ENCODE results near the gene LRRFIP2. TPM values are rescaled to one million over a fixed set of nuclear protein-coding genes. Genes with fewer than 3 reads are reported as not detected.
A peak's percentile ranks its signal among the peaks of the same experiment; 100 is the strongest.

The LRRFIP2 gene
- total RNA-seq, 4 donors from 2014 or later: 67.1 to 102 (median 83.1) TPM

DNA sequence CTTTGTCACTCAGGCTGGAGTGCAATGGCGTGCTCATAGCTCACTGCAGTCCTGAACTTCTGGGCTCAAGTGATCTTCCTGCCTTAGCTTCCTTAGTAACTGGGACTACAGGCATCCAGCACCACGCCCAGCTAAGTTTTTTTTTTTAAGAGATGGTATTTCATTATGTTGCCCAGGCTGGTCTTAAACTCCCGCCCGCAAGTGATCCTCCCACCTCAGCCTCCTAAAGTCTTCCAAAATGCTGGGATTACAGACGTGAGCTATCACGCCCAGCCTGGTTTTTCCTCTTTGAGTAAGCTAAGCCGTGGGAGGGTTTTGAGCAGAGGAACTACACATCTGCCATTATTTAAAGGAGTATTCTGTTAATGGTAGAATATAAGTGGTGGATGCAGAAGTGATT, 7.4 kb upstream of the LRRFIP2 start:
- WGBS, 2 donors: 33 to 34% methylated on average over 7 of the region's 7 CpGs
- DNase-seq (ENCODE audit: low spot score in 2 of 2): no peak
- intact Hi-C loops (cut with DNase I; ENCODE audit: low total_unique reads): no loop called here
- H3K4me3 ChIP-seq (ENCODE audit: low read depth, poor library complexity, severe bottlenecking): no peak overlapping the region
- TF ChIP-seq CTCF (IDR thresholded peaks at IDR 0.05): no peak

DNA sequence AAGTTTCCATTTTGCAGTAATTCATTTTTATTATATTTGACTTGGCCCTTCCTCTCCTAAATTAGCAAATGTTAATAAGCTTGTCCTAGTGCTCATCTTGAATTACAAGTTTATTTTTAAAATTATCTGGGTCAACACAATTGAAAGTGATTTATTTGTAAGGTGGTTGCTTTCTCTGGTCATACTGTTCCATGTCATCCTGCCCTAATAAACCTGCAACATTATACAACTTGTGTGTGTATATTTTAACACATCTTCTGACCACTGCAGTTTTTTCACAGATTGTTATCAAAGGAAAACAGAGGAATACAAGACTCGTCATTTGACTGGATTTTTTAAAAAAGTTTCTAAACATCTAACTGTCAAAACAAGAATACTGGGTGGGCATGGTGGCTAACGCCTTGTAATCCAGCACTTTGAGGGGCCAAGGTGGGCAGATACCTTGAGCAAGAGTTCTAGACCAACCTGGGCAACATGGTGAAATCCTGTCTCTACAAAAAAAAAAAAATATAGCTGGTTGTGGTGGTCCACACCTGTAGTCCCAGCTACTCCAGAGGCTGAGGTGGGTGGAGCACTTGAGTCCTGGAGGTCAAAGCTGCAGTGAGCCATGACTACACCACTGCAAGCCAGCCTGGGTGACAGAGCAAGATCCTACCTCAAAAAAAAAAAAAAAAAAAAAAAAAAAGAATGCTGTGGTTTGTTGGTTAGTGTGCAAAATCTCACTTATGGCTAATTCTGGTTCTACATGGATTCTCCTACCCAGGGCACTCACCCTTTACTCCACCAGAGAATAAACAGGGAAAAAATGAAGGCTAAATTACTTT, 5.0 kb upstream of the LRRFIP2 start:
- intact Hi-C loops (cut with DNase I; ENCODE audit: low total_unique reads): no loop called here
- H3K4me3 ChIP-seq (ENCODE audit: low read depth, poor library complexity, severe bottlenecking): no peak overlapping the region
- no peak for TF ChIP-seq CTCF (IDR thresholded peaks at IDR 0.05)
- TF ChIP-seq POLR2A (IDR thresholded peaks at IDR 0.05): no peak
- WGBS, 2 donors: 87 to 96% methylated on average over 2 of the region's 2 CpGs
- no peak for DNase-seq (ENCODE audit: low spot score in 2 of 2)

DNA sequence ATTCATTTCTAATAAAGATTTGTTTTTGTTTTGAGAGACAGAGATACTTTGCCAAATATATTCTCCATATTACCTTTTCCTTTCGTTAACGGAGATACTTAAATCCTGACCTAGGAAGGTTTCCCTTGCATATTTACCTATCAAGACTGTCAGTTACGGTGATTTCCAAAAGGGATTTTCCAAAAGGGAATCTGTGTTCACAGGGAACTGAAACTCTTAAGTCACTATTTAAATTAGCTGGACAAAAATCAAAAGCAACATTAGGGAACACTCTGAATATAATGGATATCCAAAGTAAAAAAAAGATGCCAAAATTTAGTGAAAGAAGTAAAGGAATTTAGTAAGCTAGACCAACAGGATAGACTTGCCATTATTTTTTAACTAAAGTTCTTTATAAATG, 576 bp downstream of the LRRFIP2 start:
- WGBS, 2 donors: 34 to 45% methylated on average over 3 of the region's 3 CpGs
- no peak for DNase-seq (ENCODE audit: low spot score in 2 of 2)
- no peak overlapping the region for H3K4me3 ChIP-seq (ENCODE audit: low read depth, poor library complexity, severe bottlenecking)
- intact Hi-C loops (cut with DNase I; ENCODE audit: low total_unique reads): no loop called here
- TF ChIP-seq CTCF (IDR thresholded peaks at IDR 0.05): no peak
- no peak for TF ChIP-seq POLR2A (IDR thresholded peaks at IDR 0.05)

GRCh38 chr3:37171144-37171543, 3.2 kb downstream of the LRRFIP2 start:
- WGBS, 2 donors: 38 to 49% methylated on average over 4 of the region's 4 CpGs
- intact Hi-C loops (cut with DNase I; ENCODE audit: low total_unique reads): no loop called here
- no peak for TF ChIP-seq POLR2A (IDR thresholded peaks at IDR 0.05)
- TF ChIP-seq CTCF (IDR thresholded peaks at IDR 0.05): no peak
- peak in 1 of 2 donors; percentile 29 for DNase-seq (ENCODE audit: low spot score in 2 of 2)
- H3K4me3 ChIP-seq (ENCODE audit: low read depth, poor library complexity, severe bottlenecking): no peak overlapping the region

- intact Hi-C loops (cut with DNase I; ENCODE audit: low total_unique reads): no loop called here
- TF ChIP-seq POLR2A (IDR thresholded peaks at IDR 0.05) (no peak), CTCF (IDR thresholded peaks at IDR 0.05) (no peak)
- no peak for DNase-seq (ENCODE audit: low spot score in 2 of 2)
- no peak overlapping the region for H3K4me3 ChIP-seq (ENCODE audit: low read depth, poor library complexity, severe bottlenecking)
- 55 to 58% methylated on average over 9 of the region's 9 CpGs for WGBS, 2 donors
These were observed 3.9 kb downstream of the LRRFIP2 start for GRCh38 chr3:37170513-37170912.

GRCh38 chr3:37170060-37170459, 4.3 kb downstream of the LRRFIP2 start:
- whole genome bisulfite sequencing, 2 donors: 62 to 67% methylated on average over 1 of the region's 1 CpG
- intact Hi-C loops (cut with DNase I; ENCODE audit: low total_unique reads): no loop called here
- no peak for TF ChIP-seq CTCF (IDR thresholded peaks at IDR 0.05)
- no peak for TF ChIP-seq POLR2A (IDR thresholded peaks at IDR 0.05)
- no peak overlapping the region for H3K4me3 ChIP-seq (ENCODE audit: low read depth, poor library complexity, severe bottlenecking)
- no peak for DNase-seq (ENCODE audit: low spot score in 2 of 2)

Data from lower leg skin (tissue), 4 donors.